Measurements from ENCODE around the gene ERVFRD-1. TPM values are rescaled to one million over a fixed set of nuclear protein-coding genes. Genes with fewer than 3 reads are reported as not detected.

ERVFRD-1 gene
- total and polyA plus RNA-seq, 2 of the 13 experiments (the other 11 are each of a cell fraction or from before 2014, with no cell fraction given), result not detected

DNA sequence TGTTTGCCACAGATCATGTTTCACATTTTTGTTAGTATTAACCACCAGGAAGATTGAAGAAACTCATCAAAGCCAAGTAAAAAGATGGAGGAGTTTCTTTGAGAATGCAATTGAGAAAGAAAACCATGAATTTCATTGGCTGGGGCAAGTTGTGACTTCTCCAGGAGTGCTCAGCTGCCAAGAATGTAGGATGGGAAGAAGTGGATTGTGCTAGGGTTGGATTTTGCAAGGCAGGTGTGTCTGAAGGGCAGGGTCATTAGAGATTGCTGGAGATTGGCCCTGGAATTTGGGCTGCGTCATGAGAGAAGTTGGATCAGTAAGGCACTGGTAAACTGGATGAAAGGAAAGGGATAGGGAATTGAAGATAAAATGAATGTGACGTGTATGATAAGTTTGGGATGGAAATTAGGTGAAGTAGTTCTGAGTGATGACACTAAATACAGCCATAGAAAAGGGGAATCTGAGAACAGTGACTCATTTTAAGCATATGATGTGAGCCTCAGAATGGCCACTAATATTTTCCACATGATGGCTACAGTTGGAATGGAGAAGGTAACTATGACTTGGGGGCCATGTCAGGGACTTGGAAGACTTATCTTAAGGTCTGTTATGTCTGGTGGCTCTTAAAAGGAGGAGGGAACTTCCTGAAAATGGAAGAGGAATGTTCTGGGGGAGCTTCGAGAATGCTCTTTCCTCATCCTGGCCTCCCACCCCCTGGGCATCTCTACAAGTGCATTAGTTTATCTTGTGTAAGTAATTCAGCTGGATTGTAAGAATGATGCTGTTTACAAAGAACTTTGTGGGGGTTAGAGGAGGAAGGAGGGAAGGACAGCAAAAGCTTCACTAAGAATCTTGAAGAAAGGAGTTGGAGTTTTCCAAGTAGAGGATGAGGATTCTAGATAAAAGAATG, 27.8 kb upstream of the ERVFRD-1 start:
- CTCF ChIA-PET (ENCODE audit: low intra/inter-chr PET ratio, low total read pairs), result no interaction called here
- Histone ChIP-seq H3K27me3 (ENCODE audit: control insufficient read depth in 1 of 2, insufficient read depth in 2 of 2, low read length in 2 of 2) (no peaks in the 10 kb centered on the region), H3K4me1 (ENCODE audit: insufficient read depth, low read length) (peaks cover 11% of the 10 kb centered on the region), H2AFZ (ENCODE audit: low read length) (no peak overlapping the region), H3K9me3 (ENCODE audit: low read length) (no peaks in the 10 kb centered on the region), H3K27ac (ENCODE audit: extremely low read length, insufficient read depth, low read length) (no peak overlapping the region), H4K20me1 (ENCODE audit: insufficient read depth, low read length) (no peaks in the 10 kb centered on the region), H3K9ac (ENCODE audit: insufficient read depth, low read depth, low read length) (no peak overlapping the region), H3K4me2 (ENCODE audit: low read depth, low read length) (no peak overlapping the region), H3K36me3 (replicated peaks in 1 of 2; ENCODE audit: control insufficient read depth in 1 of 2, insufficient read depth in 2 of 2, low read length in 2 of 2) (peaks cover 6 to 17% of the 10 kb centered on the region in 2 experiments), H3K4me3 (replicated peaks in 1 of 3; ENCODE audit: insufficient read depth in 1 of 3, low read depth in 2 of 3, low read length in 3 of 3) (no peak overlapping the region), H3K79me2 (ENCODE audit: insufficient read depth, low read length) (no peaks in the 10 kb centered on the region)
- FAIRE-seq, result no peak
- intact Hi-C loops (cut with micrococcal nuclease; ENCODE audit: unreplicated experiment) (no loop called here), in situ Hi-C loops (cut with HindIII; ENCODE audit: extremely low pct_ligation_motif_present, low pct_unique_long_range_greater_than_20kb) (no loop called here)
- POLR2A ChIA-PET, result no interaction called here
- WGBS (ENCODE audit: low lambda C conversion rate), result 94% methylated on average over 3 of the region's 3 CpGs
- no TSS peak for BruUV-seq (replicated peaks)
- no peak for TF ChIP-seq ZFY (CRISPR knock-in tag; IDR thresholded peaks at IDR 0.05)
- TF ChIP-seq, protein P1, sequence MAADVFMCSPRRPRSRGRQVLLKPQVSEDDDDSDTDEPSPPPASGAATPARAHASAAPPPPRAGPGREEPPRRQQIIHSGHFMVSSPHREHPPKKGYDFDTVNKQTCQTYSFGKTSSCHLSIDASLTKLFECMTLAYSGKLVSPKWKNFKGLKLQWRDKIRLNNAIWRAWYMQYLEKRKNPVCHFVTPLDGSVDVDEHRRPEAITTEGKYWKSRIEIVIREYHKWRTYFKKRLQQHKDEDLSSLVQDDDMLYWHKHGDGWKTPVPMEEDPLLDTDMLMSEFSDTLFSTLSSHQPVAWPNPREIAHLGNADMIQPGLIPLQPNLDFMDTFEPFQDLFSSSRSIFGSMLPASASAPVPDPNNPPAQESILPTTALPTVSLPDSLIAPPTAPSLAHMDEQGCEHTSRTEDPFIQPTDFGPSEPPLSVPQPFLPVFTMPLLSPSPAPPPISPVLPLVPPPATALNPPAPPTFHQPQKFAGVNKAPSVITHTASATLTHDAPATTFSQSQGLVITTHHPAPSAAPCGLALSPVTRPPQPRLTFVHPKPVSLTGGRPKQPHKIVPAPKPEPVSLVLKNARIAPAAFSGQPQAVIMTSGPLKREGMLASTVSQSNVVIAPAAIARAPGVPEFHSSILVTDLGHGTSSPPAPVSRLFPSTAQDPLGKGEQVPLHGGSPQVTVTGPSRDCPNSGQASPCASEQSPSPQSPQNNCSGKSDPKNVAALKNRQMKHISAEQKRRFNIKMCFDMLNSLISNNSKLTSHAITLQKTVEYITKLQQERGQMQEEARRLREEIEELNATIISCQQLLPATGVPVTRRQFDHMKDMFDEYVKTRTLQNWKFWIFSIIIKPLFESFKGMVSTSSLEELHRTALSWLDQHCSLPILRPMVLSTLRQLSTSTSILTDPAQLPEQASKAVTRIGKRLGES (CRISPR knock-in tag; IDR thresholded peaks at IDR 0.05; ENCODE audit: borderline replicate concordance), result no peak
- TF ChIP-seq KDM1A (CRISPR knock-in tag; IDR thresholded peaks at IDR 0.05), result no peak
- no peak for DNase-seq (ENCODE audit: low spot score)
- no peak for ATAC-seq

DNA sequence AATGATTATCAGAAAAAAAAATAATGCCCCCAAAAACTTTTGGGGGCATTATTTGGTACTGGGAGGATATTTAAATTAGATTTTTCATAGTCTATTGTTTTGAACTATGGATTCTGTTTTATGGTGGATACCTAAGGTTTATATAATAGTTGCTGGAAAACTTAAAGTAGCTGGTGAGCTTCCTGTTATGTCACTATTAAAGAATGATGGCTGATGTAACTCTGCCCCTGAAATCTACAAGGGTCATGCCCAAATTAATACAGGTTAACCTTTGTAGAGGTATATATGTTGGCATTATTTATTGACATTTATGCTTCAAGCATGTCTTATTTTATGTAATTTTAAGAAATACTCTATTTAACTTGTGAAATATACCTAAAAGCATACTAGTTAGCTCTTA, 25.3 kb upstream of the ERVFRD-1 start:
- Histone ChIP-seq H3K27me3 (ENCODE audit: control insufficient read depth in 1 of 2, insufficient read depth in 2 of 2, low read length in 2 of 2) (no peaks in the 10 kb centered on the region), H3K9me3 (ENCODE audit: low read length) (no peaks in the 10 kb centered on the region), H3K79me2 (ENCODE audit: insufficient read depth, low read length) (peaks cover 4% of the 10 kb centered on the region), H3K4me3 (replicated peaks in 1 of 3; ENCODE audit: insufficient read depth in 1 of 3, low read depth in 2 of 3, low read length in 3 of 3) (no peak overlapping the region), H4K20me1 (ENCODE audit: insufficient read depth, low read length) (no peaks in the 10 kb centered on the region), H2AFZ (ENCODE audit: low read length) (no peak overlapping the region), H3K27ac (ENCODE audit: extremely low read length, insufficient read depth, low read length) (no peak overlapping the region), H3K4me1 (ENCODE audit: insufficient read depth, low read length) (no peaks in the 10 kb centered on the region), H3K36me3 (replicated peaks in 1 of 2; ENCODE audit: control insufficient read depth in 1 of 2, insufficient read depth in 2 of 2, low read length in 2 of 2) (peaks cover 6 to 17% of the 10 kb centered on the region in 2 experiments), H3K4me2 (ENCODE audit: low read depth, low read length) (no peak overlapping the region), H3K9ac (ENCODE audit: insufficient read depth, low read depth, low read length) (no peak overlapping the region)
- intact Hi-C loops (cut with micrococcal nuclease; ENCODE audit: unreplicated experiment), result no loop called here
- ATAC-seq (no peak), DNase-seq (ENCODE audit: low spot score) (no peak), FAIRE-seq (no peak)
- CTCF ChIA-PET (ENCODE audit: low intra/inter-chr PET ratio, low total read pairs), result no interaction called here
- in situ Hi-C loops (cut with HindIII; ENCODE audit: extremely low pct_ligation_motif_present, low pct_unique_long_range_greater_than_20kb), result no loop called here
- POLR2A ChIA-PET, result no interaction called here
- TF ChIP-seq POLR2A (IDR thresholded peaks at IDR 0.05; ENCODE audit: insufficient read depth in 1 of 2, low read depth in 2 of 2, low read length in 2 of 2) (no peak), GLI4 (CRISPR knock-in tag; IDR thresholded peaks at IDR 0.05; ENCODE audit: borderline replicate concordance) (no peak), KLF11 (CRISPR knock-in tag; IDR thresholded peaks at IDR 0.05) (no peak), ATM (IDR thresholded peaks at IDR 0.05; ENCODE audit: borderline replicate concordance) (no peak), ZKSCAN1 (IDR thresholded peaks at IDR 0.05; ENCODE audit: low read length) (no peak), KMT2B (CRISPR knock-in tag; IDR thresholded peaks at IDR 0.05) (no peak)
- no TSS peak for BruUV-seq (replicated peaks)

All from HepG2 (cell line).